Measurements from ENCODE around the gene SLC5A11.
"Not testable (repeated sequence)": the region's sequence is repeated elsewhere in the genome, so short reads cannot be mapped to it uniquely, and the experiment has no call there.

Gene SLC5A11

GRCh38 chr16:24845726-24846547 is at the start of gene SLC5A11:
Gene SLC5A11 (plus strand): TSS chr16:24845963. CDS start chr16:24858644, 12,681 bp downstream.
- no peak for DNase-seq (ENCODE audit: low spot score)

GRCh38 chr16:24800586-24800985 is 45.2 kb upstream of the SLC5A11 start:
- peak; percentile 77 for DNase-seq (ENCODE audit: low spot score)

DNA sequence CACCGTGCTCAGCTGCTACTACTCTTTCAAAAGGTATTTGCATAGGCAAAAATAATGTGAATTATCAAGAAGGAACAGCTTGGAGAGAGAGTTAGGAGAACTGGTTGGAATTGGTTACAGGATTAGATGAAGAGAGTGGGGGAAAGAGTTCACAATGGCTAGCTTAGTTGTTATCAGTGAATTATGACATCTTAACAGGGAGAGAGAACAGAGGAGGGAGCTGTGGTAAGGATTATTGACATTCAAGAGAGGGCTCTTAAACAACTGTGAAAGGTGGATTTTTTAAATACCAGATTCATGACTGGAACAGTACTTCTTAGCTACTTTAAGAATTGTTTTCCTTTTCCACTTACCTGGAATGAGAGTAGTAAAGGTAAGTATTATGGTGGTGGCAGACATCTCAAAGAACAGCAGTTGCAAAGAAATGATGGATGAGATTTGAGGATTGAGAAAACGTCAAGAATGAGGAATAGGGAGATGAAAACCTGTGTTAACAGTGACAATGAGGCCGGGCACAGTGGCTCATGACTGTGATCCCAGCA is 43.9 kb upstream of the SLC5A11 start:
- DNase-seq (ENCODE audit: low spot score): no peak

DNA sequence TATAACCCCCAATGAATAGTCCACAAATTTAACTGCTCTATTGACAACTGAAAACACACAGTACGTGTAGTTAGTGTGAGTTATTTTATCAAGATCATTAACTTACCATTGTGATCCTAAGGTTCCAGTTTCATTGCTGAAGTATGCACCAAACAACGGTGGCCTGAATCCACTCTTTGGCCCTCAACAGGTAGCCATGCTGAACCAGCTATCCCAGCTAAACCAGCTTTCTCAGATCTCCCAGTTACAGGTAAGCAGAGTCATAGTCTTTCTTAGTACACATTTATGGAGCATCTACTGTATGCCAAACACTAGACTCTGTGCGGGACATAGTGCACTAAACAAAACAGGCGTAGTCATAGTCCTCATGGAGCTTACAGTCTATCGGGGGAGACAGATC is 40.3 kb upstream of the SLC5A11 start:
- no peak for DNase-seq (ENCODE audit: low spot score)

GRCh38 chr16:24807301-24807700 is 38.5 kb upstream of the SLC5A11 start:
- no peak for DNase-seq (ENCODE audit: low spot score)

GRCh38 chr16:24810951-24811843 is 34.6 kb upstream of the SLC5A11 start:
- peak; percentile 8 for DNase-seq (ENCODE audit: low spot score)

DNA sequence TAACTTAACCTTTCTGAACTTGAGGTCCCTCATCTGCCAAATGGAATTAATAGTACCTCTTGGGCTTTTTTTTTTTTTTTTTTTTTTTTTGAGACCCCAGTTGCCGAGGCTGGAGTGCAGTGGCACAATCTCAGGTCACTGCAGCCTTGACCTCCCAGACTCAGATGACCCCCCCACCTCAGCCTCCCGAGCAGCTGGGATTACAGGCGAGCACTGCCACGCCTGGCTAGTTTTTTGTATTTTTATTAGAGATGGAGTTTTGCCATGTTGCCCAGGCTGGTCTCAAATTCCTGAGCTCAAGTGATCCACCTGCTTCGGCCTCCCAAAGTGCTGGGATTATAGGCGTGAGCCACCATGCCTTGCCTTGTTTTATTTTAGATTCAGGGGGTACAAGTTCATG is 33.0 kb upstream of the SLC5A11 start:
- DNase-seq (ENCODE audit: low spot score): not testable (repeated sequence)

GRCh38 chr16:24815021-24815420 is 30.7 kb upstream of the SLC5A11 start:
- DNase-seq (ENCODE audit: low spot score): no peak

GRCh38 chr16:24816688-24817087 is 29.1 kb upstream of the SLC5A11 start:
- no peak for DNase-seq (ENCODE audit: low spot score)

DNA sequence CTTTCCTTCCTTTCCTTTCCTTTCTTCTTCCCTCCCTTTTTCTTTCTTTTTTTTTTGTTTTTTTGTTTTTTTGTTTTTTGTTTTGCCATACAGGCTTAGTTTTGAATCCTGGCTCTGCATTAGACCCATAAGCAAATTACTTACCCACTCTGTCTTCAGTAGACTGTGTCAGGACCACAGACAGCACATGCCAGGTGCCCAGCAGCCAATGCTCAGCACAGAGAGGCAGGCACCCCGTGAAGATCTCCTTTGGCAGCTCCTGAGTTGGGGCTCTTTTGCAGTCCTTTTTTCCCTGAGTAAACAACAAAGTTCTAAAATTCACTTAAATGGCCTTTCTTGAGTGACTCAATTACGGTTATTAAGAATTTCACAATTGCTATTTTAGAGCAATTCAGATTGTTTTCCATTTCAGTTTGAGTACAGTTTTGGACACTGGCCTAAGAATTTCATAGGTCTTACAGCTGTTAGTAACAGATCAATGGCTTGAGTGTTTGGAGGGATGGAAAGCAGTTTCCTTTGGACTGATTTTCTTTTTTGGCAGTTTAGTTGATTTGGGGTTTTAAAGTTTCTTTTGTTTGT is 26.2 kb upstream of the SLC5A11 start:
- no peak for DNase-seq (ENCODE audit: low spot score)

DNA sequence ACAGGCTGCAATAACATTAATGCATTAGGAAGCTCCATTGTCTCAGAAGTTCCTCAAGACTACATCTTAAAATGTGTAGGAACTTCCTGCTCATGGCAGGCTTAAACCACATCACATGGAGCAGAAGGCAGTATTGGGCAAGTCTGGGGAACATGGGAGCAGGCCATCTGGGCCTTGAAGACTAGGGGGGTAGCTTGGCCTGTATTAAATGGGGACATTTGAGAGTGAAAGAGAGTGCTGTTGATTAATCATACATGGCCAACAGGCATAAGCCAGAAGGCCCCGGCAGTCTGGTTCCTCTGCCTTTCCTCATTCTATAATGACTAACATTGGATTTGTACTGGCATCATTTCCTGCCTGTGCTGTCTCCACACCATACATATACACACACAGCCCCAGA is 25.2 kb upstream of the SLC5A11 start:
- peak; percentile 42 for DNase-seq (ENCODE audit: low spot score)

GRCh38 chr16:24821129-24821528 is 24.6 kb upstream of the SLC5A11 start:
- DNase-seq (ENCODE audit: low spot score): no peak

GRCh38 chr16:24822542-24822941 is 23.2 kb upstream of the SLC5A11 start:
- DNase-seq (ENCODE audit: low spot score): no peak

DNA sequence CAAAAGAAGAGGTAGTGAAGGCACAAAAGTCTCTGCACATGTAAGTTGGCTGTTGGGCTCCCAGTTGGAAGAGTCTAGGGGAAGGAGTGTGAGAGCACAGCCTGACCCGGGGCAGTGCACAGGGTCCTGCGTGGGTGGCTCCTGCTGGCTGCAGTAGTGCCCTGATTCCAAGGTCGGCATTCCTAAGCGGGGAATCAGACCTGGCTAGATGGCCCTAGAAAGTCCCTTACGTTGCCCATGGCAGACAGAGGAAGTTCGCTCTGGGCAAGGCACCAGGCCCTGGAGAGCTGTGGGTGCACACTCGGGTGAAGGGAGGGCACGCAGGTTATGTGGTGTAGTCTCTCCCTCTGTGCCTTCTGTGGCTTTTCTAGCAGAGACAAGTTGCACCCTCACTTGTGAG is 22.8 kb upstream of the SLC5A11 start:
- no peak for DNase-seq (ENCODE audit: low spot score)

DNA sequence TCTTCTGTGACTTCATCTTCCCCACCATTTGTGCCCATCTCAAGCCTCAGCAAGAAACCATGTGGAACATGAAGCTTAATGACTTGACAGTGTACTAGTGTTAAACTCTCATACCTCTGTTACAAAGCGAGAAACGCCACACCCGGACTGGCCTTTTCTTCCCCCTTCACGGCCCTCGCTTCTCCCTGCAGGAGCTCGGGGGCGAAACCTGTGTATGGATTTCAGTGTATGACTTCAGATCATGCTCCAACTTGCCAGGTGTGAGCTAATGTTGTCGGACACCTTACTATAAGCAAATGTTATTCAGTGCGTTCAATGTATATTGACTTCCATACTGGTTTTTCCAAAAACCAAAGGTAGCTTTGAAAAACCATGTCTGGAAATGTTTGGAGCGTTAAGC is 20.1 kb upstream of the SLC5A11 start:
- DNase-seq (ENCODE audit: low spot score): no peak

DNA sequence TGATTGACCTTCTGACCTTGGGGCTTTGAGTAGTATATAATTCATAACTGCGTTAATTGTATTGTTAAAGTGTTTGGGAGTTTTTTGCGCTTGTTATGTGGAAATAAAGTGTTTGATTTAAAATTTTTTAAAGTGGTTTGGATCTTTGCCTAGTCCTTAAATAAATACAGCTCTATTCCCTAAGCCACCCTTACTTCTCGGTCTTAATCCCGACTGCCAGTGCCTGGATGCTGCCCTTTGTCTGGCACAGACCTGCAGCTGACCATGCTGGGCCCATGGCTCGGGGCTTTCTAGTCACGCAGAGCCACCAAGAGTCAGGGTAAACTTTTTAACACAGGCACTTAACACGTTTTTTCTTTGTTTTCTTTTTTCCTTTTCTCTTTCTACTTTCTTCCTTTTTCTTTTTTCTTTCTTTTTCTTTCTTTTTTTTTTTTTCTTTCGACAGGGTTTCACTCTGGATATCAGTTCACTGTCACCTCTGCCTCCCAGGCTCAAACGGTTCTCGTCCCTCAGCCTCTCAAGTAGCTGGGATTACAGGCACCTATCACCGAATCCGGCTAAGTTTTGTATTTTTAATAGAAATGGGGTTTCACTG is 19.6 kb upstream of the SLC5A11 start:
- DNase-seq (ENCODE audit: low spot score): no peak

GRCh38 chr16:24826817-24827566 is 18.8 kb upstream of the SLC5A11 start:
- DNase-seq (ENCODE audit: low spot score): no peak

- DNase-seq (ENCODE audit: low spot score): no peak
Measured at GRCh38 chr16:24829153-24829552, 16.6 kb upstream of the SLC5A11 start.

DNA sequence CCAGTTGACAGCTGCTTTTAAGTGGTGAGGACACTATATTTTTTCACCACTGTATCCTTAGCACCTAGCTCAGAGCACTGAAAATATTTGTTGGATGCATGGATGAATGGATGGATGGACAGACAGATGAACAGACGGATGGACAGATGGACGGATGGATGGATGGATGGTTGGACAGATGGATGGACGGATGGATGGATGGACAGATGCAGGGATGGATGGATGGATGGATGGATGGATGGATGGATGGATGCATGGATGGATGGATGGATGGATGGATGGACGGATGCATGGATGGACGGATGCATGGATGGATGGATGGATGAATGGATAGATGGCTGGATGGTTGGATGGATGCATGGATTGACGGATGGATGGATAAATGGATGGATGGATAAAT is 12.4 kb upstream of the SLC5A11 start:
- no peak for DNase-seq (ENCODE audit: low spot score)

DNA sequence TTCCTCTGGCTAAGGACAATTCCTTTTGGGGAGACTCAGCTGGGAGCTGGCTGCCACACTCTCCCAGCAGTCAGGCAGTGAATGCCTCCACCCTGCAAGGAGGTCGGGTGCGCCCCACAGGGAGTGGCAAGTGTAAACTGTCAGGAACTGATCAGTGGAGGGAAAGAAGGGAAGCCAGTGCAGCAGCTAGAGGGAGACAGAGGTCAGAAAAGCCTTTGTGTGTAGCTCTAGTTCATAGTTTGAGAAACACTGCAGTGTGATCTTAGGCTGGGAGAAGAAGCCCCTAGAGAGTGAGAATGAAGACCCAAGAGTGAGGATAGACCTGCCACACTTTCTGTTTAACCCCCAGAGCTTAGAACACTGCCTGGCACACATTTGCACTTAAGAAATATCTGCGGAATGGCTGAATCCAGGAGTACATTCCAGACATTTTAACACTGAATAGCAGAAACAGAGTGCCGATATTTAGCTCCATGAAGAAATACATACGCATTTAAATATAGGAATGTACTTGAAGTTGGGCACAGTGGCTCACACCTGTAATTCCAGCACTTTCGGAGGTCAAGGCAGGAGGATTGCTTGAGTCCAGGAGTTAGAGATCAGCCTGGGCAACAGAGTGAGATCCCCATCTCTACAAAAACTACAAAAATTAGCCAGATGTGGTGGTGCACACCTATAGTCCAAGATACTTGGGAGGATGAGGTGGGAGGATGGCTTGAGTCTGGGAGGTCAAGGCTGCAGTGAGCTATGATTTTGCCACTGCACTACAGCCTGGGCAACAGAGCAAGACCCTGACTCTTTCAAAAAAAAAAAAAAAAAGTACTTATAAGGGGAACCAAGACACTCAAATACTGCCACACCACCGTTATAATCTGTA is 11.1 kb upstream of the SLC5A11 start:
- DNase-seq (ENCODE audit: low spot score): peak; percentile 44
